NCI-H446 (cell line): ENCODE results near the gene ASL.
A peak's percentile ranks its signal among the peaks of the same experiment; 100 is the strongest.
"Not testable (repeated sequence)": the region's sequence is repeated elsewhere in the genome, so short reads cannot be mapped to it uniquely, and the experiment has no call there.

Source experiments
- DNase-seq, 2 experiments: peaks; one replicate each; lab custom pipeline; 2025; lab: John Stamatoyannopoulos, UW

The ASL gene

DNA sequence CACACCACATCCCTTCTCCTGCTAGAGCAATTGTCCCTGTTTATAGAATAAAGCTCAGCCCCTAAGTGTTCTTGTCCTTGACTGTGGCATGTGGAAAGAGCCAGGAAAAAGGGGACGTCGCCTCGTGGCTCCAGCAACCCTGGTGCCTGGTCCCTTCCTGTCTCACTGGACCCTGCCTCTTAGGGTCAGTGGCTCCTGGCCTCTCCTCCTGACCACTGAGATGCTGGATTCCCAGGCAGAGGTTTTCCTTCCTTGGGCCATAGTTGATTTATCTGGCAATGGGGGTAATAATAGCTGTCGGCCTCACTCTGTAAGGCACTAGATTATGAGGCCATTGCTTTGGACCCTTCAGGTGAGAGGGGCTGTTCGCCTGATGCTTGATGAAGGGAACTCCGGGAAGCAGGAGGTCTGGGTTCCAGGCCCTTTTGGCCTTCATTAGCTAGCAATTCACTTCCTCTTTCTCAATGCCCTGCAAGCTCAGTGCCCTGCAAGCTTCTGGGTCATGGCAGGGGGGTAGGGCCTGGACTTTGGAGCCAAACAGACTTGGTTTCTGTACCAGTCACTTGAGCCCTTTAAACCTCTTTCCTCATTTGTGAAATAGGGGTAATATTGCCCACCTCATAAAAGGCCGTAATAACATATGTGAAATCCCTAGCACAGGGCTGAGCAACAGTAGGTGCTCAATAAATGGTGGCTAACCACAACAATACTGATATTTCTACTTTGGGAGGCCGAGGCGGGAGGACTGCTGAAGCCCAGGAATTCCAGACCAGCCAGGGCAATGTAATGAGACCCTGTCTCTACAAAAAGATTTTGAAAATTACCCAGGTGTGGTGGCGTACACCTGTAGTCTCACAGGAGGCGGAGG is 1.1 kb downstream of the ASL start:
- DNase-seq: no peak

DNA sequence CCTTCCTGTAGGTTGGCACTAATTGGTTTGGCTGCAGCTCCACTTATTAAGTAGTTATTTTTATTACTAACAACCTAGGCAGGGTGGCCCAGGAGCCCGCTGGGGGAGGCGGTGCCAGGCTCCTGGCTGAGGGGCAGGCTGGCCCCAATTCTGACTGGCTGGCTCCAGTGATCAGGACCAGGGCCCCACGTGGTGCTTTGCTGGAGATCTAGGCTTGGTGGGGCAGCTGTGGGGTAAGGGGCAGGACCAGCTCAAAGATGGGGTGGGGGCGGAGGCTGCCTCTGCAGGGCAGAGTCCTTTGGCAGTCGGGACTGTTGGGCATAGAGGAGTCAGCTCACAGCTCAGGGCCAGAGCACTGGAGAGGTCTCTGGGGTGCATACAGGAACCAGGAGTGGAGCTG is 2.4 kb downstream of the ASL start:
- no peak for DNase-seq

DNA sequence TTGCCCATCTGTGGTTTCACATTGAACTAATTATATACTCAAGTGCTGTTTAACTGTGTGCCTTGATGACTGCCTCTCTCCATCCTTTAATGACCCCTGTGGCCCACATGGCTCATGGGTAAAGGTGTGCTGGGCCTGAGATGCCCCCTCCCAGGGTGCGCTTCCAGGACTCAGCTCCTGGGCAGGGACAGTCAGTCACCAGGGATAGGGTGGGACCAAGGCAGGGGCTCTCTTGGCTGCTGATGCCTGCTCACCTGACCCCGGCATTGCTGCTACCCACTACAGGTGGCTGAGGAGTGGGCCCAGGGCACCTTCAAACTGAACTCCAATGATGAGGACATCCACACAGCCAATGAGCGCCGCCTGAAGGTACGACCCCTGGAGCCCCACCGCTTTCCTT is 6.5 kb downstream of the ASL start:
- no peak for DNase-seq

DNA sequence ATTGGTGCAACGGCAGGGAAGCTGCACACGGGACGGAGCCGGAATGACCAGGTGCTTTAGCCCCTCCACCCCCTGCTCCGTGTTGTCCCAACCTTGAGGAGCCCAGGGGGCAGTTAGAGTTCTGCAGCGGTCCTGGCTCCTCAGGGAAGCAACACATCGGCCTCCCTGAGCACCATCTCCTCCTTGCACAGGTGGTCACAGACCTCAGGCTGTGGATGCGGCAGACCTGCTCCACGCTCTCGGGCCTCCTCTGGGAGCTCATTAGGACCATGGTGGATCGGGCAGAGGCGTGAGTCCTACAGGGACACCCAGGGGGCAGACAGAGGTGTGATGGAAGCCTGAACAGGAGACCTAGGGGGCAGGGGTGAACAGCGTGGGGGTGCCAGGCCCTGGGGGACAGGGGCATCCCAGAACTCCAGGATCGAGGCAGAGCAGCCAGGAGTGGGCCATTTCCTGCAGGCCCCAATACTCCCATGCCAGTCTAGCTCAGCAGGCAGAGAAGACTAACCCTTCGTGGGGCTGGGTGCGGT is 7.3 kb downstream of the ASL start:
- no peak for DNase-seq

DNA sequence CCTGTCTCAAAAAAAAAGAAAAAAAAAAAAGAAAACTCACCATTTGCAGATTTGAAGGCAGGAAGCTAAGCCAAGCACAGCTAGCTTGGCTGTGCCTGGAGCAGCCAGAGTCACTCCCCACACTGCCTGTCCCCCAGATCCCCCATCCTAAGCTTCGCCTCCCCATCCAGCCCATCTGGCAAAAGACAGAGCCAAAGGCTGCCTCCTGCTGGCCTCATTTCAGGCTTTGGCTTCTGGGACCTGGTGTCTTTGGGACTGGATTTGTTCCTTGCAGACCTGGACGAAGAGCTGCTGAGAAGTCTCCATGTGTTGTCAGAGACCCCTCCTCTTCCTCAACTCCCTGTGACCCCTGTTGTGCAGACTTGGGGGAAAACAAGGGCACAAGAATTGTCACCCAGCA is 8.1 kb downstream of the ASL start:
- no peak for DNase-seq

DNA sequence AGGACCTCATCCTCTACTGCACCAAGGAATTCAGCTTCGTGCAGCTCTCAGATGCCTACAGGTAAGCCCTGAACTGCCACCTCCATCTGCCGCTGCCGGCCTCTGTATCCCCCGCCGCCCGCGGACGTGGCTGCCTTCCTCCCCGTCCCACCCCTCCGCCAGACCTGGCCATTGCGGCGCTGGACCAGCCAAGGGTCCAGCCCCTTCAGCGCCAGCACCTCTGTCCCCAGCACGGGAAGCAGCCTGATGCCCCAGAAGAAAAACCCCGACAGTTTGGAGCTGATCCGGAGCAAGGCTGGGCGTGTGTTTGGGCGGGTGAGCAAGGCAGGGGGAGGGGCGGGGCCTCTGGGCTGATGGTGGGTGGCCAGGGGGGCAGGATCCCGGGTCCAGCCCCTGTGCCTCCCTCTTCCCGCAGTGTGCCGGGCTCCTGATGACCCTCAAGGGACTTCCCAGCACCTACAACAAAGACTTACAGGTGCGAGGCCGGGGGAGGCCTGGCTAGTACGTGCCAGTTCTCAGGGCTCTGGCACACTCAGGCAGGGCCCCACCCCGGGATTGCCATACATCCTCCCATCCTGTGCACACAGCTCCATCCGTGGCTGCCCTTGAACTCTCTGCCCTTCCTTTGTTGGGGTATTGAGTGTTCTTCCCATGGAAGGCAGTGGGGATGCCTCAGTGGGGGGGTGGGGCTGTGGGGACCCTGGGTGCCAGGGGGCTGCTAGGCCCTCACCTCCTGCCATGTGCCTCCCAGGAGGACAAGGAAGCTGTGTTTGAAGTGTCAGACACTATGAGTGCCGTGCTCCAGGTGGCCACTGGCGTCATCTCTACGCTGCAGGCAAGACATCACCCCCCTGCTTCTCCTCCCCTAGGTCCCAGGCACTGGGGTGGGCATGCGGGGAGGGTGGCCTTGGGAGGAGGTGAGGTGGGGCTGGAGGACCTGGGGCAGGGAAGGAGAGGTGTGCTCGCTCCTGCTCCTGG is 13.5 kb downstream of the ASL start:
- DNase-seq: no peak

DNA sequence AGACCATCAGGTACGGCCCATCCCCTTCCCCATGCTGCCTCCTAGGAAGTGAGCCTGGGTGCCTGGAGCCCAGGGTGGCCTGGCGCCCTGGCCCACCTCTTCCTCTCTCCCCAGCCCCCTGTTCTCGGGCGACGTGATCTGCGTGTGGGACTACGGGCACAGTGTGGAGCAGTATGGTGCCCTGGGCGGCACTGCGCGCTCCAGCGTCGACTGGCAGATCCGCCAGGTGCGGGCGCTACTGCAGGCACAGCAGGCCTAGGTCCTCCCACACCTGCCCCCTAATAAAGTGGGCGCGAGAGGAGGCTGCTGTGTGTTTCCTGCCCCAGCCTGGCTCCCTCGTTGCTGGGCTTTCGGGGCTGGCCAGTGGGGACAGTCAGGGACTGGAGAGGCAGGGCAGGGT is 17.0 kb downstream of the ASL start:
- no peak for DNase-seq

DNA sequence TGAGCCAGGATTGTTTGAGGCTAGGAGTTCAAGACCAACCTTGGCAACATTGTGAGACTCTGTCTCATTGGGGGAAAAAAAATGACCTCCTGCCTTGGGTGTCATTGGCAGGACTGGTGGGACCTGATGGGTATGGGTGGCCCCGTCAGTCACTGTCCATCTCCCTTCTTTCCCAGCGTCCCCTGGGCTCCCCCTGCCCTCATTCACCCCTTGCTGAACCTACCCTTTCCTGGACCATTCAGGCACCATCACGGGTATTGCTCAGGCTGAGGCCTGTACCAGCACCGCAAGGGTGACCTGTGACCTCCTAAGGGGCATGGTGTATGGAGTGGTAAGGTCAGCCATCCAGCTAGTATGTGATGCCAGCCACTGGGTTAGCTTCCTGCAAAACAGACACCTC is 19.4 kb downstream of the ASL start:
- DNase-seq: no peak

DNA sequence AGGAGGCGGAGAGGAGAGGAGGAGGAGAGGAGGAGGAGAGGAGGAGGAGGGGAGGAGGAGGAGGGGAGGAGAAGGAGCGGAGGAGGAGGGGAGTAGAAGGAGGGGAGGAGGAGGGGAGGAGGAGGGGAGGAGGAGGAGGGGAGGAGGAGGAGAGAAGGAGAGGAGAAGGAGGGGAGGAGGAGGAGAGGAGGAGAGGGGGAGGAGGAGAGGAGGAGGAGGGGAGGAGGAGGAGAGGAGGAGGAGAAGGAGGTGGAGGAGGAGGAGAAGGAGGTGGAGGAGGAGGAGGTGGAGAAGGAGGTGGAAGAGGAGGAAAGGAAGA is 23.6 kb downstream of the ASL start:
- DNase-seq: no peak

DNA sequence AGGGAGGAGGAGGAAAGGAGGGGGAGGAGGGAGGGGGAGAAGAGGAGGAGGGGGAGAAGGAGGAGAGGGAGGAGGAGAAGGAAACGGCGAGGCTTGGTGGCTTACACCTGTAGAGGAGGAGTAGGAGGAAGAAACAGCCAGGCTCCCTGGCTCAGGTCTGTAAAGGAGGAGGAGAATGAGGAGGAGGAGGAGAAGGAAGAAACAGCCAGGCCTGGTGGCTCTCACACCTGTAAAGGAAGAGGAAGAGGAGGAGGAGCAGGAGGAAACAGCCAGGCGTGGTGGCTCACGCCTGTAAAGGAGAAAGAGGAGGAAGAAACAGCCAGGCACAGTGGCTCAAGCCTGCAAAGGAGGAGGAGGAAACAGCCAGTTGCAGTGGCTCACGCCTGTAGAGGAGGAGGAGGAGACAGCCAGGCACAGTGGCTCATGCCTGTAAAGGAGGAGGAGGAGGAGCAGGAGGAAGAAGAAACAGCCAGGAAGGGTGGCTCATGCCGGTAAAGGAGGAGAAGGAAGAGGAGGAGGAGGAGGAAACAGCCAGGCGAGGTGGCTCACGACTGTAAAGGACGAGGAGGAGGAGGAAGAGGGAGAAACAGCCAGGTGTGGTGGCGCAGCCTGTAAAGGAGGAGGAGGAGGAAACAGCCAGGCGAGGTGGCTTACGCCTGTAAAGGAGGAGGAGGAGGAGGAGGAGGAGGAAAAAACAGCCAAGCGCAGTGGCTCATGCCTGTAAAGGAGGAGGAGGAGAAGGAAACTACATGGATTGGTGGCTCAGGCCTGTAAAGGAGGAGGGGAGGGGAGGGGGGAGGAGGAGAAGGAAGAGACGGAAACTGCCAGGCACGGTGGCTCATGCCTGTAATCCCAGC is 24.2 kb downstream of the ASL start:
- DNase-seq: no peak

DNA sequence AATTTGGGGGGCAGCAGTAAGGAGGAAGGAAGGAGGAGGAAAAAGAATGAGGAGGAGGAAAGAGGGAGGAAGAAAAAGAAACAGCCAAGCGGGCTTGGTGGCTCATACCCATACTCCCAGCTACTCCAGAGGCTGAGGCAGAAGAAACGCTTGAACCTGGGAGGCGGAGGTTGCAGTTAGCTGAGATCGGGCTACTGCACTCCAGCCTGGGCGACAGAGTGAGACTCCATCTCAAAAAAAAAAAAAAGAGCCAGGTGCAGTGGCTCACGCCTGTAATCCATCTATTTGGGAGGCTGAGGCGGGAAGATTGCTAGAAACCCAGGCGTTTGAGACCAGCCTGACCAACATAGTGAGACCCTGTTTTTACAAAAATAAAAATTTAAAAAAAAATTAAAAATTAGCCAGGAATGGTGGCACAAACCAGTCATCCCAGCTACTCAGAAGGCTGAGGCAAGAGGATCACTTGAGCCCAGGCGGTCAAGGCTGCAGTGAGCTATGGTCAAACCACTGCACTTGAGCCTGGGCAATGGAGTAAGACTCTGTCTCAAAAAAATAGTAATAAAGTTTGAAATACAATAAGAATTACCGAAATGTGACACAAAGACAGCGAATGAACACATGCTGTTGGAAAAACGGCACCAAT is 24.9 kb downstream of the ASL start:
- DNase-seq: no peak

DNA sequence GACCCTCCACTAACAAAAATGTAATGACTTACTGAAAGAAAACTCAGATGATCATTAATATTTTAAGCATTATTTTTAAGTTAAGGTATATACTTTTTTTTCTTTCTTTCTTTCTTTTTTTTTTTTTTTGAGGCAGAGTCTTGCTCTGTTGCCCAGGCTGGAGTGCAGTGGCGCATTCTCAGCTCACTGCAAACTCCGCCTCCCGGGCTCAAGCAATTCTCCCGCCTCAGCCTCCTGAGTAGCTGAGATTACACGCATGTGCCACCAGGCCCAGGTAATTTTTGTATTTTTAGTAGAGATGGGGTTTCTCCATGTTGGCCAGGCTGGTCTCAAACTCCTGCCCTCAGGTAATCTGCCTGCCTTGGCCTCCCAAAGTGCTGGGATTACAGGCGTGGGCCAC is 26.5 kb downstream of the ASL start:
- DNase-seq: not testable (repeated sequence)

DNA sequence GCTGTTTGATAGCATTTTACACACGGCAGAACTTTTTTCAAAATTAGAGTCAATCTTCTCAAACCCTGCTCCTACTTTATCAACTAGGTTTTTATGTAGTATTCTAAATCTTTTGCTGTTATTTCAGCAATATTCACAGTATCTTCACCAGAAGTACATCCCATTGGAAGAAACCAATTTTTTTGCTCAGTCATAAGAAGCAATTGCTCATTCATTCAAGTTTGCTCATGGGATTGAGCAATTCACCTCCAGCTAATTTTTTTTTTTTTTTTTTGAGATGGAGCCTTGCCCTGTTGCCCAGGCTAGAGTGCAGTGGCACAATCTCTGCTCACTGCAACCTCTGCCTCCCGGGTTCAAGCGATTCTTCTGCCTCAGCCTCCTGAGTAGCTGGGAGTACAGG is 28.4 kb downstream of the ASL start:
- not testable (repeated sequence) for DNase-seq

DNA sequence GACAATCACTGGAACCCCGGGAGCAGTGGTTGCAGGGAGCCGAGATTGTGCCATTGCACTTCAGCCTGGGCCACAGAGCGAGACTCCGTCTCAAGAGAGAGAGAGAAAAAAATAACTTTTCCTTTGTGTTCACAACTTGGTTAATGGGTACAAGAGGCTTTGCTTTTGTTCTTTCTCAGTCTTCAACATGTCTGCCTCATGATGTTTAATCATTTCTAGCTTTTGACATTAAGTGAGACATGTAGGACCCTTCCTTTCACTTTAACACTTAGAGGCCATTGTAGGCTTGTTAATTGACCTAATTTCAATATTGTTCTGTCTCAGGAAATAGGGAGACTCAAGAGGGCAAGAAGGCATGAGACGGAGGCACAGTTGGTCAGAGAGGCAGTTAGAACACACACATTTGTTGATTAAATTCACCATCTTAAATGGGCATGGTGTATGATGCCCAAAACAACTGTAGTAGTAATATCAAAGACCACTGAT is 29.7 kb downstream of the ASL start:
- DNase-seq: no peak

DNA sequence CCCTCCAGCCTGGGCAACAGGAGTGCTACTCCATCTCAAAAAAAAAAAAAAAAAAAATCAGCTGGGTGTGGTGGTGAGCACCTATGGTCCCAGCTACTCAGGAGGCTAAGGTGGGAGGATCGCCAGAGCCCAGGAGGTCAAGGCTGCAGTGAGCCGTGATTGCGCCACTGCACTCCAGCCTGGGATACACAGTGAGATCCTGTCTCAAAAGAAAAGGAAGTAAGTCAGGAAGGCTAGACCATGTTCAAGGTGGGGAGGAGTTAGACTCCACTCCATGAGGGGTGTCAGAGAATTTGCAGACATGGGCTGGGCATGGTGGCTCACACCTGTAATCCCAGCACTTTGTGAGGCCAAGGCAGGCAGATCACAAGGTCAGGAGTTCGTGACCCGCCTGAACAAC is 32.8 kb downstream of the ASL start:
- not testable (repeated sequence) for DNase-seq

DNA sequence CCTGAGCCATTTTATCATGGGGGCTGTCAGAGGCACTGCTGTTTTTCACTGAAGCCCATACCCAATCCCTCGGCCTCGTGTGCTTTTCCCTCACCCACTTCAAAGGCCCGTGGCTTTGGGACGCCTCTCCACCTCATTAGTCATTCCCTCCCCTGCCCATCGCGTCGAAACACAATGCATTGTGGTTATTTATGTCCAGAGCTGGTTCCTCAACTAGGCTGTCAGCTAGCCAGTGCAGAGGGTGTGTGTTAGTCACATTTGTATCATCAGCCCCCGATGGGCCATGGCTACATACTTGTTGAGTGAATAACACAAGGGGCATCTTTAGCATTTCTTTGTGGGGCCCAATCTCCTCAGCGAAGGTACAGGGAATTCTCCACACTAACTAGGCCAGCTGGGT is 35.2 kb downstream of the ASL start:
- DNase-seq: no peak

DNA sequence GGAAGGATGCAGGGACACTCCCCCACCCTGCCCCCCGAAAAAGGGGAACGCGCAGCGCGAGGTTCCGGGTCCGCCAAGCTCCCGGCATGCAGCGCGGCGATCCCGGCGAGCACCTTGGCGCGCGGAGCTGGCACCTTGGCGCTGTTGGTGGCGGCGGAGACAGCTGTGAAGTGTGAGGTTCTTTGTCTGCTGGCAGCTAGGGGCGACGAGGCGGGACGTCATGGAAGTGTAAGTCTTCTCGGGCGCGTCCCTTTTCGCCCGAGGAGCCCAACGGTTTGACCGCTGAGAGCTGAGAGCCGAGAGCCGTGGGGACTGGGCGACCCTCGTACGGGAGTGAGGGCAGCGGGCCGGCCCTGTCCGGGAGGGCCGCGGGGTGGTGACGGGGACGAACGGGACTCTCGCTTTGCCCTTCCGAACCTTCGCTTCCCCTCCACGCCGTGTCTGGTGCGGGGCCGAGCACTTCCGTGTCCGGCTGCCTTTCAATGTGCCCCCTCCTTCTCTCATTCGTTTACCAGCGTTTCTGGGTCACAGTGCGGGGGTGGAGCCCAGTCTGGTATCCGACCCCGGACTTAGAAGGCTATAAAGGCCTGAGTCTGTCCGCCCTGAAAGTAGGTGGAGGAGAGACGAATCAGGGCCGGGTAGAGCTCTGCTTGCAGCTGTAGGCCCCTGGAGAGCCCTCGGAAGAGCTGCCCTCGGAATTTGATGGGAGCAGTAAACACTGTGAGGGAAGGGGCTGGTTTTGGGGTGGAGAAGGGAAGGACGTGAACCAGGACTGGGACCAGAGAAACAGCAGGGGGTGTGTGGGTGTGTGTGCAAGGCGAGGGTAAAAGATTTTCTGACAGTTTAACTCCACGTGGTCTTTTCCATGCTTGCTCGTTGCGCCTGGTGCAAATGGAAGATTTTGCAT is 39.4 kb downstream of the ASL start, which contains the start of gene CRCP:
TSS of gene CRCP (plus strand) at position 105 of the 907 bp plus-strand sequence. CDS start at position 221, 116 bp downstream.
- DNase-seq: peak; percentile 26 to 75

DNA sequence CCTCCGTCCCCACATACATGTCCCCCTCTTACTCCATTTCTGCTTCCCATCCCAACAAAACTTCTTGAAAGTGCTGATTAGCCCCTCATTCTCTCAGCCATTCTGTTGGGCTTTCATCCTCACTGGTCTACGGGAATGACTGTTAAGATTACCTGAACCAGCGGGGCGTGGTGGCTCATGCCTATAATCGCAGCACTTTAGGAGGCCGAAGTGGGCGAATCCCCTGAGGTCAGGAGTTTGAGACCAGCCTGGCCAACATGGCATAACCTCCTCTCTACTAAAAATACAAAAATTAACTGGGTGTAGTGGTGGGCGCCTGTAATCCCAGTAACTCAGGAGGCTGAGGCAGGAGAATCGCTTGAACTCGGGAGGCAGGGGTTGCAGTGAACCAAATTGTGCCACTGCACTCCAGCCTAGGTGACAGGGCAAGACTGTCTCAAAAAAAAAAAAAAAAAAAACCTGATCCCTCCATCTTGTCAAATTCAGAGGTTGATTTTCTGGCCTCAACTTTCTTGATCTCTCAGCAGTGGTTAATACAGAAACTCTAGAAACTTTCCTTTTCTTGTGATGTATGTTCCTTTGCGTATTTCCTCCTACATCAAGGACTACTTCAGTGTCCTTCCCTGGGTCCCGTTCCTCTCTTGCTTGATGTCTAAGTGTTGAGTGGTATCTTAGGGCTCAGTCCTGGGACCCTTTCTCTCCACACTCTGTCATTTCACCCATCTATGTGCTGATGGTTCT is 41.2 kb downstream of the ASL start:
- DNase-seq: not testable (repeated sequence)

DNA sequence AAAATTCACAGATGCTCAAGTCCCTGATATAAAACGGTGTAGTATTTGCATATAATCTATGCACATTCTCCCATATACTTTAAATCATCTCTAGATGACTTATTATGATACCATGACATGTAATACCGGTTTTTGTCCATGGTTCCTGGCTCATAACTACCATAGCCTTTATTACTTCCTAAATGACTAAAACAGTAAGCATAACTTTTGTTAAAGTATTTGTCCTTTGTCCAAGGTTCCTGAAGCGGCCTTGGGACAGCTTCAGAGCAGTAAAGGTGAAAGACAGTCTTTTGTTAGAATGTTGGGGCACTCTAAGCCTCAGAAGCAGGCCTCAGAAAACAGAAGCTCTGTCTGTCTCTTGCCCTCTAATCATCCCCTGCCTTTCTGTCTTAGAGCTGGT is 43.0 kb downstream of the ASL start:
- no peak for DNase-seq
